Measurements from ENCODE around the gene ACOT8. TPM values are rescaled to one million over a fixed set of nuclear protein-coding genes. Genes with fewer than 3 reads are reported as not detected.

Gene ACOT8
- total RNA-seq, 4 donors from 2014 or later, result 27.2 to 49.8 (median 29.9) TPM

DNA sequence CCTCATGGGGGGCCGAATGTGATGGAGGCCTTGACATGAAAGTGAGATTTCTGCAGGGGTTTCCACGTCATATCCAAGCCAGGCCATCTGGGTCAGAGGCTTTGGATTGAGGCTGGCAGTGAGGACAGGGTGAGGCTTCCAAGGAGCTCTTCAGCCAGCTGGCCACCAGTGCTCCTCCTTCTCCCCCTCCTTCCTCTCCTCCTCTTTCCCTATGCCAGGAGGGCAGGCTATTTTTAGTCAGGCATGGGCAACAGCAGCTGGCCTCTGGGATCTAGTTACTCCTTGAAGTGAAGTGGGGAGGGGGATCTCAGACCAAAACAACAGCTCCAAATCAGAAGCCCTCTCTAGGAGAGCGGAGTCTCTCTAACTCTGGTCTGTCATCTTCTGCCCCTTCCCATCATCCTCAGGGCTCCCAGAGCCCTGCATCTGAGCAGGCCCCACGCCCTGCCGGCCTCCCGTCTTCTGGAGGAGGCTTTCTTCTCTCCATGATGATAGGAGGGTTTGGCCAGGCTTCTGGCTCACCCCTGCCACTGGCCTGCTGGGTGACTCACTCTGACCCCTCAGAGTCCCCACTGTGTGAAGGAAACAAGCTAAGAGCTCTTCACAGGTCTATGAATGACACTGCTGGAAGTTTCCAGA, 30.7 kb downstream of the ACOT8 start:
- Histone ChIP-seq H3K4me3 (no peak overlapping the region), H3K27ac (peak overlapping the region in 3 of 4 donors; percentile 65 to 68 (median 66)), H3K9me3 (no peaks in the 10 kb centered on the region), H3K4me1 (peaks cover 0 to 63% (median 14%) of the 10 kb centered on the region in 3 donors), H3K36me3 (no peaks in the 10 kb centered on the region), H3K27me3 (peaks cover 11% of the 10 kb centered on the region)
- peak; percentile 52 for ATAC-seq
- TF ChIP-seq POLR2A (IDR thresholded peaks at IDR 0.05) (no peak), EP300 (IDR thresholded peaks at IDR 0.05) (no peak), POLR2AphosphoS5 (IDR thresholded peaks at IDR 0.05) (no peak)
- TF ChIP-seq, protein P1, sequence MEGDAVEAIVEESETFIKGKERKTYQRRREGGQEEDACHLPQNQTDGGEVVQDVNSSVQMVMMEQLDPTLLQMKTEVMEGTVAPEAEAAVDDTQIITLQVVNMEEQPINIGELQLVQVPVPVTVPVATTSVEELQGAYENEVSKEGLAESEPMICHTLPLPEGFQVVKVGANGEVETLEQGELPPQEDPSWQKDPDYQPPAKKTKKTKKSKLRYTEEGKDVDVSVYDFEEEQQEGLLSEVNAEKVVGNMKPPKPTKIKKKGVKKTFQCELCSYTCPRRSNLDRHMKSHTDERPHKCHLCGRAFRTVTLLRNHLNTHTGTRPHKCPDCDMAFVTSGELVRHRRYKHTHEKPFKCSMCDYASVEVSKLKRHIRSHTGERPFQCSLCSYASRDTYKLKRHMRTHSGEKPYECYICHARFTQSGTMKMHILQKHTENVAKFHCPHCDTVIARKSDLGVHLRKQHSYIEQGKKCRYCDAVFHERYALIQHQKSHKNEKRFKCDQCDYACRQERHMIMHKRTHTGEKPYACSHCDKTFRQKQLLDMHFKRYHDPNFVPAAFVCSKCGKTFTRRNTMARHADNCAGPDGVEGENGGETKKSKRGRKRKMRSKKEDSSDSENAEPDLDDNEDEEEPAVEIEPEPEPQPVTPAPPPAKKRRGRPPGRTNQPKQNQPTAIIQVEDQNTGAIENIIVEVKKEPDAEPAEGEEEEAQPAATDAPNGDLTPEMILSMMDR (IDR thresholded peaks at IDR 0.05), result no peak
- WGBS, 2 donors (ENCODE audit: low coverage in 1 of 2), result 40% methylated on average over 2 of the region's 6 CpGs; no CpG with 5 or more reads in 1 of the 2 donors

DNA sequence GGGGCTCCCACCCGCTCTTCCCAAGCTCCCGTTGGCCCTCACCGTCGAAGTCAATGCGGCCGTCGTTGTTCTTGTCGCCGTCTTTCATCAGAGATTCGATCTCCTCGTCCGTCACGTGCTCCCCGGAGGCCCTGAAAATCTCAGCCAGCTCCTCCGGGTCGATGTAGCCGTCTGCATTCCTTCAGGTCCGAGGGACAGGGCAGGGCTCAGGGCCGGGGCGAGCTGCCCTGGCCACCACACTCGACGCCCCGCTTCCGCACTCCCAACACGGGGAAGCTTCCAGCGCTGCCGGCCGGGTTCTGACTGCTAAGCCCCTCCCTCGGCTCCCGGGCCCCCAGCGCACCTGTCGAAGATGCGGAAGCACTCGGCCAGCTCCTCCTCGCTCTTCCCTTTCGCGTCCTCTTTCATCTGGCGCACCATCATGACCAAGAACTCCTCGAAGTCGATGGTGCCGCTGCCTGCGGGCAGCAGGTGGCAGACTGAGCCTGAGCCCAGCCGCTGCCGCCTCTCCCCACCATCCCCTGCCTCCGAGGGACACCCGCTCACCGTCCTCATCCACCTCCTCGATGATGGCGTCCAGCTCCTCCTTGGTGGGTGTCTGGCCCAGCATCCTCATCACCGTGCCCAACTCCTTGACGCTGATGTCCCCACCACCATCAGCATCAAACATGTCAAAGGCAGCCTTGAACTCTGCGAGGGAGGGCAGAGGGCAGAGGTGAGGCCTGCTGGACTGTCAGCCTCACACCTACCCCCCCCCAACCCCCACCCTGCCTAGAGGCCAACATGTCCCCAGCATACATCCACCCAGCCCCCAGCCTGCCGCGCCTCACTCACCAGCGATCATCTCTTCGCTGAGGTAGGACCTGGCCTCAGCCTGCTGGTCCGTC, 33.0 kb downstream of the ACOT8 start:
- peaks cover 0 to 63% (median 14%) of the 10 kb centered on the region in 3 donors for H3K4me1 ChIP-seq
- peak; percentile 45 for ATAC-seq

DNA sequence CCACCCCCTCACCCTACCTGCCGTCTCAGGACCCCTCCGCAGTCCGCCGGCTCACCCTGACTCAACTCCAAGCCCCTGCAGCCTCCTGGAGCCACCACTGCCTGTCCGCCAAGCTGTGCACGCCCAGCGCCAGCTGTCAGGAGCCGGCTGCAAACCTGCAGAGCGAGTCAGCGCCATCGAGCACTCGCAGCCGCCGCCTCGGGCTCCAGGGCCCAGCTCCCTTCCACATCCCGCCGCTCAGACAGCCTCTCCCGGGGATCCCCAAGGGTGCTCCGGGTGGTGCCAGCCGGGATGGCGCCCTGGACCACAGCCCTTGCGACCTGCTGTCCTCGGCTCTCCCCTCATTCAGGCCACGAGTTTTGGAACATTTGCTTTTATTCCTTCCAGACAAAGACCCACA, 34.3 kb downstream of the ACOT8 start:
- Histone ChIP-seq H3K36me3 (no peaks in the 10 kb centered on the region), H3K27ac (no peak overlapping the region), H3K9me3 (no peaks in the 10 kb centered on the region), H3K4me3 (peak overlapping the region in 1 of 2 donors; percentile 18), H3K4me1 (peaks cover 0 to 59% (median 14%) of the 10 kb centered on the region in 3 donors), H3K27me3 (peaks cover 18% of the 10 kb centered on the region)
- WGBS, 2 donors (ENCODE audit: low coverage in 1 of 2), result 0 to 12% methylated on average over 2 to 5 of the region's 24 CpGs
- peak; percentile 36 for ATAC-seq
- TF ChIP-seq, protein P1 (IDR thresholded peaks at IDR 0.05), result no peak
- TF ChIP-seq POLR2A (IDR thresholded peaks at IDR 0.05), result no peak
- TF ChIP-seq EP300 (IDR thresholded peaks at IDR 0.05), result no peak
- no peak for TF ChIP-seq POLR2AphosphoS5 (IDR thresholded peaks at IDR 0.05)

More for the DNA sequence above, 33.0 kb downstream of the ACOT8 start:
- peak overlapping the region in 1 of 2 donors; percentile 31 for H3K4me3 ChIP-seq
- H3K9me3 ChIP-seq, result no peaks in the 10 kb centered on the region
- H3K36me3 ChIP-seq, result no peaks in the 10 kb centered on the region
- H3K27ac ChIP-seq, result peak overlapping the region in 1 of 4 donors; percentile 3
- TF ChIP-seq, protein P1 (IDR thresholded peaks at IDR 0.05), result peak in 3 of 4 experiments; percentile 45 to 60 (median 53)
- no peak for TF ChIP-seq EP300 (IDR thresholded peaks at IDR 0.05)
- WGBS, 2 donors (ENCODE audit: low coverage in 1 of 2), result 70% methylated on average over 6 of the region's 57 CpGs; no CpG with 5 or more reads in 1 of the 2 donors
- H3K27me3 ChIP-seq, result peaks cover 18% of the 10 kb centered on the region

DNA sequence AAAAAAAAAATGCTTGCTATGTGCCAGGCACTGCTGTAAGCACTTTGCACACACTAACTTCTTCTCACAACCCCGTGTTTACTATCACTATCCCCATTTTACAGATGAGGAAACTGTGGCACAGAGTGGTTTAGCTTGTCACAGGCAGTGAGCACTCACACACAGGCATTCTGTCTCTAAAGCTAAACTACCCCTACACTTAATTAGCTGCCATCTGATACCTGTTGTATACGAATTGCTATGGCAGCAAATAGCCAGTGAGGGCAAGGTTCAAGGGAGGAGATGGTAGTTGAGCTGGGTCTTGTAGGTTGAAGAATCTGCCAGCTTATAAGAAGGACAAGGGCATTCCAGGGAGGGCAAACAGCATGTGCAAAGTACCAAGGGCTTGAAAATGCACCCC, 35.2 kb downstream of the ACOT8 start:
- TF ChIP-seq, protein P1 (IDR thresholded peaks at IDR 0.05), result no peak
- TF ChIP-seq EP300 (IDR thresholded peaks at IDR 0.05) (no peak), POLR2A (IDR thresholded peaks at IDR 0.05) (no peak), POLR2AphosphoS5 (IDR thresholded peaks at IDR 0.05) (no peak)
- WGBS, 2 donors (ENCODE audit: low coverage in 1 of 2), result 70 to 86% methylated on average over 2 of the region's 2 CpGs
- Histone ChIP-seq H3K27me3 (peaks cover 18% of the 10 kb centered on the region), H3K27ac (no peak overlapping the region), H3K9me3 (no peaks in the 10 kb centered on the region), H3K4me1 (peaks cover 0 to 63% (median 17%) of the 10 kb centered on the region in 3 donors), H3K4me3 (no peak overlapping the region), H3K36me3 (no peaks in the 10 kb centered on the region)
- no peak for ATAC-seq
